Endothelial cell of umbilical vein (primary cell): Measurements from ENCODE around the gene MOB3C. TPM values are rescaled to one million over a fixed set of nuclear protein-coding genes. Genes with fewer than 3 reads are reported as not detected.

Experiments
- BruUV-seq: library from RNA; stranded (reverse); fragments of 400-500 nt; replicated peaks from 2 replicates; lab custom pipeline; 2021; lab: Mats Ljungman, UMichigan
- CTCF ChIA-PET: fragments of 300-600, 350-600 bp; sonication (Branson Sonifier 250); formaldehyde crosslinking; loops from one replicate; lab custom pipeline; 2021; ENCODE audit warnings: antibody characterized with exemption, inconsistent platforms; lab: Charles Lee
- POLR2A ChIA-PET: fragments of 300-600, 350-600 bp; sonication (Branson Sonifier 250); formaldehyde crosslinking; loops from one replicate; lab custom pipeline; 2021; ENCODE audit warnings: antibody characterized with exemption, inconsistent platforms; lab: Charles Lee
- DNase-seq: peaks from one replicate; pipeline ENCODE4 v3.0.0-alpha.2; 2011; ENCODE audit warnings: low read depth, low spot score
- FAIRE-seq: peaks from 2 replicates; lab custom pipeline; 2011; peaks lifted over from hg19 to GRCh38; lab: Jason Lieb, UNC
- H2AFZ ChIP-seq: 2 replicates; pipeline ENCODE4 v1.6.0; 2012; ENCODE audit warnings: low read depth, low read length, control low read depth, inconsistent platforms
- H3K27ac ChIP-seq: 2 replicates; pipeline ENCODE4 v1.5.1; 2011; ENCODE audit warnings: low read depth, mild to moderate bottlenecking, control low read depth, low read length, moderate library complexity; ENCODE audit not compliant: insufficient read depth
- H3K27me3 ChIP-seq, 2 experiments: 2 replicates each; pipeline versions ENCODE4 v1.6.0 to v1.6.1; 2011; ENCODE audit warnings: low read length in 2 of 2, mixed read lengths in 1 of 2; ENCODE audit not compliant: control insufficient read depth in 2 of 2, insufficient read depth in 2 of 2
- H3K36me3 ChIP-seq, 2 experiments: 2 replicates in 1 of 2; 3 replicates in 1 of 2; pipeline ENCODE4 v1.5.1; 2011; ENCODE audit warnings: low read length in 2 of 2, mild to moderate bottlenecking in 1 of 2, moderate library complexity in 1 of 2; ENCODE audit not compliant: control insufficient read depth in 2 of 2, insufficient read depth in 2 of 2; ENCODE audit errors: extremely low read depth in 1 of 2
- H3K4me1 ChIP-seq: 3 replicates; pipeline ENCODE4 v1.5.1; 2011; ENCODE audit warnings: mild to moderate bottlenecking, low read length; ENCODE audit not compliant: control insufficient read depth, insufficient read depth; ENCODE audit errors: extremely low read depth
- H3K4me2 ChIP-seq: 2 replicates; pipeline ENCODE4 v1.6.1; 2011; ENCODE audit warnings: low read length, control low read depth, mixed read lengths; ENCODE audit not compliant: insufficient read depth
- H3K4me3 ChIP-seq, 3 experiments: fragments of 200-600 bp in 1 of 3; sonication (generic), shearing (Covaris generic) in 1 of 3; replicated peaks in 1 of 3; 2 replicates each; pipeline ENCODE4 v1.5.1; 2011 to 2016; ENCODE audit warnings: control low read depth in 3 of 3, low read length in 3 of 3, mild to moderate bottlenecking in 2 of 3, inconsistent platforms in 1 of 3, low read depth in 1 of 3, moderate library complexity in 1 of 3; ENCODE audit not compliant: insufficient read depth in 1 of 3
- H3K79me2 ChIP-seq: 2 replicates; pipeline ENCODE4 v1.6.0; 2012; ENCODE audit warnings: low read length, inconsistent platforms; ENCODE audit not compliant: control insufficient read depth, insufficient read depth
- H3K9ac ChIP-seq: replicated peaks from 2 replicates; pipeline ENCODE3; 2011; ENCODE audit warnings: low read length, control low read depth; ENCODE audit not compliant: insufficient read depth; ENCODE audit errors: extremely low read depth
- H3K9me1 ChIP-seq: replicated peaks from 3 replicates; pipeline ENCODE4 v1.6.0; 2011; ENCODE audit warnings: mild to moderate bottlenecking, low read length; ENCODE audit not compliant: control insufficient read depth, insufficient read depth; ENCODE audit errors: extremely low read depth
- H3K9me3 ChIP-seq: replicated peaks from 2 replicates; pipeline ENCODE4 v1.5.1; 2012; ENCODE audit warnings: low read length, inconsistent platforms; ENCODE audit not compliant: control insufficient read depth, insufficient read depth
- H4K20me1 ChIP-seq: replicated peaks from 2 replicates; pipeline ENCODE3; 2011; ENCODE audit warnings: mild to moderate bottlenecking, low read length; ENCODE audit not compliant: control insufficient read depth, insufficient read depth; ENCODE audit errors: extremely low read depth
- CTCF ChIP-seq, 2 donors: IDR thresholded peaks; 1 replicate in 1 of 2; 2 replicates in 1 of 2; pipeline ENCODE4 v1.5.1; 2011; ENCODE audit warnings: low read length in 2 of 2, mild to moderate bottlenecking in 2 of 2, moderate library complexity in 2 of 2, control low read depth in 1 of 2, inconsistent platforms in 1 of 2, low read depth in 1 of 2; ENCODE audit not compliant: insufficient read depth in 1 of 2; ENCODE audit errors: extremely low read depth in 1 of 2
- EZH2 ChIP-seq: IDR thresholded peaks from 2 replicates; pipeline ENCODE4 v1.6.1; 2012; ENCODE audit warnings: borderline replicate concordance, low read depth, mild to moderate bottlenecking, moderate library complexity, low read length, inconsistent platforms; ENCODE audit not compliant: severe bottlenecking
- FOS ChIP-seq: IDR thresholded peaks from 2 replicates; pipeline ENCODE4 v1.6.1; 2011; ENCODE audit warnings: mild to moderate bottlenecking, low read length, moderate library complexity, borderline replicate concordance; ENCODE audit not compliant: insufficient read depth
- GATA2 ChIP-seq: IDR thresholded peaks from 2 replicates; pipeline ENCODE4 v1.7.0; 2011; ENCODE audit warnings: low read depth, mild to moderate bottlenecking, moderate library complexity, mixed read lengths, low read length; ENCODE audit not compliant: insufficient read length, insufficient read depth
- JUN ChIP-seq: IDR thresholded peaks from 2 replicates; pipeline ENCODE4 v1.6.1; 2011; ENCODE audit warnings: borderline replicate concordance, low read depth; ENCODE audit not compliant: insufficient read length, insufficient read depth
- MYC ChIP-seq: IDR thresholded peaks from one replicate; pipeline ENCODE4 v1.6.1; 2011; ENCODE audit warnings: mild to moderate bottlenecking, low read depth, low read length
- POLR2A ChIP-seq: IDR thresholded peaks from 2 replicates; pipeline ENCODE4 v1.6.1; 2012; ENCODE audit warnings: low read depth, mild to moderate bottlenecking, control low read depth, low read length
- POLR2AphosphoS5 ChIP-seq: IDR thresholded peaks from 2 replicates; pipeline ENCODE4 v1.6.1; 2012; ENCODE audit warnings: low read depth, mild to moderate bottlenecking, control low read depth, low read length, moderate library complexity; ENCODE audit not compliant: insufficient read depth
- dilution Hi-C: fragments of 300-500 bp; cut with MboI; formaldehyde crosslinking; loops from one replicate; pipeline ENCODE4 v1.15.0; 2019; ENCODE audit warnings: low sequenced_read_pairs; ENCODE audit not compliant: extremely low pct_ligation_motif_present
- intact Hi-C: fragments of 100-400 bp; cut with micrococcal nuclease; formaldehyde crosslinking; loops from one replicate; pipeline ENCODE4 v1.10.0; 2022
- polyA plus RNA-seq, 4 experiments: library from polyadenylated mRNA; depleted of rRNA in 3 of 4; stranded (reverse) in 3 of 4; unstranded in 1 of 4; fragments of >200 nt; gene quantifications; 2 replicates each; pipeline versions ENCODE4 v1.2.1 to v1.2.3, GENCODE V29; 2011 to 2012; ENCODE audit warnings: missing spikeins in 1 of 4
- total RNA-seq: library from RNA; stranded (reverse); gene quantifications from 2 replicates; pipeline ENCODE4 v1.2.3, GENCODE V29; 2021
- TF ChIP-seq, protein P1 (sequence below): IDR thresholded peaks from 2 replicates; pipeline ENCODE4 v1.6.1; 2011; ENCODE audit not compliant: insufficient read depth, insufficient read length

The MOB3C gene
- total and polyA plus RNA-seq, 2 donors (not counting 3 experiments of a cell fraction or from before 2014, with no cell fraction given), result 6.1 to 8.4 TPM

GRCh38 chr1:46562498-46562897 lies 54.1 kb downstream of the MOB3C start:
- Histone ChIP-seq H3K9me1 (no peaks in the 10 kb centered on the region), H3K4me2 (no peak overlapping the region), H3K4me1 (no peaks in the 10 kb centered on the region), H2AFZ (no peak overlapping the region), H3K4me3 (no peak overlapping the region), H3K9me3 (no peaks in the 10 kb centered on the region), H3K79me2 (no peaks in the 10 kb centered on the region), H3K27me3 (no peaks in the 10 kb centered on the region), H4K20me1 (no peaks in the 10 kb centered on the region), H3K9ac (no peak overlapping the region), H3K27ac (no peak overlapping the region), H3K36me3 (peaks cover 0 to 6% of the 10 kb centered on the region in 2 experiments)
- dilution Hi-C loops (no loop called here), intact Hi-C loops (no loop called here)
- DNase-seq, result no peak
- no peak for TF ChIP-seq POLR2A
- TF ChIP-seq, protein P1, sequence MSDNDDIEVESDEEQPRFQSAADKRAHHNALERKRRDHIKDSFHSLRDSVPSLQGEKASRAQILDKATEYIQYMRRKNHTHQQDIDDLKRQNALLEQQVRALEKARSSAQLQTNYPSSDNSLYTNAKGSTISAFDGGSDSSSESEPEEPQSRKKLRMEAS, result no peak
- TF ChIP-seq FOS, result no peak
- TF ChIP-seq CTCF (IDR thresholded peaks at IDR 0.05; ENCODE audit: extremely low read depth in 1 of 2, insufficient read depth in 1 of 2, low read depth in 1 of 2, low read length in 2 of 2), result no peak
- no peak for TF ChIP-seq MYC
- no peak for TF ChIP-seq GATA2
- no peak for TF ChIP-seq JUN
- no peak for TF ChIP-seq POLR2AphosphoS5
- no peak for TF ChIP-seq EZH2
- no TSS peak for BruUV-seq
- CTCF ChIA-PET, result no interaction called here
- POLR2A ChIA-PET, result no interaction called here
- no peak for FAIRE-seq
